GM21390 (cell line): ENCODE data around the gene GPRC5D.

Source experiments
- ATAC-seq: cut with Tn5 transposase; IDR thresholded peaks from one replicate; pipeline ENCODE4 v1.9.1; 2021; ENCODE audit not compliant: unreplicated experiment

GPRC5D gene

DNA sequence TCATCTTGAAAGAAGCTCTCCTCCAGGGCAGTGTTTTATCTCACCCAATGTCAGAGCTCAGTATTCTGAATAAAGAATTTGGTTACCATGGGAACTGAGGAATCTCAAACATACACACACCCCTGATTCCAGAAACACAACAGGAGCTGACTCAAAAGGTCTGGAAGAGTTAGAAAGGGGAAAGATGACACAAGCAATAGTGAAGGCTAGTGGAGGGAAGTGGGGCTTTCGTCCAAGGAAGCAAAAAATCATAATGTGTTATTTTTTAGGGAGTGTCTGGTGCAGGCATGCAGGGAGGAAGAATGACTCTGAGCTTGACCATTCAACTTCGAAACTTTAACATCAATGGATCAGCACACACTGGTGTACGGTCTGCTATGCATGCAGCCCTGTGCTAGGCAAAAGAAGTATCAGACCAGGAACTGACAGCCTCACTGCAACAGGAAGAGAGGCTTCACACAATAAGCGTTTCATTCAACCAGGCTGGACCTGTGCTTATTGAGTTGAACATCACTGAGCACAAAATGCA, 27.8 kb upstream of the GPRC5D start:
- no peak for ATAC-seq

DNA sequence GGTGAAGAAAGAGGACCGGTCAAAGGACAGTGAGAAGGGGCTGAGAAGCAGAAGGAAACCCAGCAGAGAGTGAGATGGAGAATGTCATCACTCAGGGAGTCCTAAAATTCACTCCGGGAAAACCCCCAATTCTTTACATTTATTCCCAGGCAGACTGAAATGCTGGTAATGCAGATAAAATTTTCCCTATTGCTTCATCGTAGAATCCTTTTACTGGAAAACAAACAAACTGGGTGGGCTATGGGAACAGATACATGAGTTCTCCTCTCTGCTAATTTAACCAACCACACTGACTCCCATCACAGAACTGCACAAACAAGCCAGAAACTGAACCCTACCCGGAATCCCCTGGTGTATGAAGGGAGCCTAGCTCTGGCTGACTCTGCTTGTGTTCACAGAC, 27.2 kb upstream of the GPRC5D start:
- ATAC-seq = no peak

- no peak for ATAC-seq
Measured at GRCh38 chr12:12977231-12977630, 25.3 kb upstream of the GPRC5D start.

DNA sequence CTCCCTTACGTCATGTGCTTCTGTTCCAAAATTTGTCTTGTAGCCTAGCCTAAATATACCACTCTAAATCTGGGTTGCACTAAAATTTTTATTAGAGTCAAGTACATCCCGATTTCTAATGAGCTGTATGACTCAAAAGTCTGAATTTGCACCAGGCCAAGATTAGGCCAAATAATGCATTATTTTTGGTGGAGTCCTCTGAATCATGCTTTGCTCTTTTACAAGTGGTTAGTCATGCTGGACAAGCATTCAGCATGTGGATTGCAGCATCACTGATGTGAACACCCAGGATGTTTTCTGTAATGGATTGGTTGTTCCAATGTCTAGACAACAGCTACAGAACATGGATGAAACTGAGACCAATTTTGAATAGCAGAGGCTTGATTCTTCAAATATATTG, 24.4 kb upstream of the GPRC5D start:
- ATAC-seq = no peak

GRCh38 chr12:12975322-12976077, 23.5 kb upstream of the GPRC5D start:
- no peak for ATAC-seq

- ATAC-seq = no peak
Measured at GRCh38 chr12:12974211-12974610, 22.2 kb upstream of the GPRC5D start.

DNA sequence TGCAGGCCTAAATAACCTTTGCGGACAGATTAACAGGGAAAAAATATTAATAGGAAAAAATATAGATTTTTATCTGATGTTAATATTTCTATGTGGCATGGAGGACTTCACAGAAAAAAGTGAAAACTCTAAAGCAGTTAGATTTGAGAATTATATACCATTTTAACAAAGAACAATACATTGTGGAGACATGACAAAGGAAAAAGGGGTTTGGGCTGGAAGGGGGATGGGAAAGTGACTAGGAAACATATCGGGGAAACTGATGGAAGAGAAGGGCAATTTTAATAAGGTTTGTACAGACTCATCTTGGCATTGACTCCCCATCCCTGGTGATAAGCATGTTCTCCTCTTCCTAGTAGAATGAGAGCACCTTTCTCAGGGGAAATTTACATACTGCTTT, 21.0 kb upstream of the GPRC5D start:
- ATAC-seq = no peak

GRCh38 chr12:12965836-12966235, 13.9 kb upstream of the GPRC5D start:
- ATAC-seq = no peak

- ATAC-seq = no peak
Measured at GRCh38 chr12:12964255-12964654, 12.3 kb upstream of the GPRC5D start.

DNA sequence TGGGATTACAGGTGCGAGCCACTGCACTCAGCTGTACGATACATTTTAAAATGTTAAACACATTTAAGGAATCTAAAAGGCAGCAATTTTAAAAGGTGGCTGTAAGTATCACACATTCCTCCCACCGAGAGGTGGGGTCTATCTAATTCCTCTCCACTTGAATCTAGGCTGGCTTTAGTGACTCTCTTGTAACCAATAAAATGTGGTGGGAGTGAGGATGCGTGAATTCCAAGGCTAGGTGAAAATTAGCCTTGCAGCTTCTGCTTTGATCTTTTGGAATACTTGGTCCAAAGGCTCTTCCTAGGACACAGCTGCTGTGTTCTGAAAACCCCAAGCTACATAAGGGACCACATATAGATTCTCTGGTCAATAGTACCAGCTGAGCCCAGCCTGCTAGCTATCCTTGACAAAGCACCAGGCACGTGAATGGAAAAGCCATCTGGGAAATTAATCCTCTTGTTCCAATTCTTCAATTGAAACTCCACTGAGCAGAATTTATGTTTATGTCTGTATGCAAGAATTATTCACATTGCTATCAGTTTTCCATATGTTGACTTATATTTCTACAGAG, 8.8 kb upstream of the GPRC5D start:
- ATAC-seq = no peak

DNA sequence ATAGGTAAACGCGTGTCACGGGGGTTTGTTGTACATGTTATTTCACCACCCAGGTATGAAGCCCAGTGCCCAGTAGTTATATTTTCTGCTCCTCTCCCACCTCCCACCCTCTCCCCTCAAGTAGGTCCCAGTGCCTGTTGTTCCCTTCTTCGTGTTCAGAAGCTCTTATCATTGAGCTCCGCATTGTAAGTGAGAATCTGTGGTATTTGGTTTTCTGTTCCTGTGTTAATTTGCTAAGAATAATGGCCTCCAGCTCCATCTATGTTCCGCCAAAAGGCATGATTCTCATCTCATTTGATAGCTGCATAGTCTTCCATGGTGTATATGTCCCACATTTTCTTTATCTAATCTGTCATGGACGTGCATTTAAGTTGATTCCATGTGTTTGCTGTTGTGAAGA, 6.9 kb upstream of the GPRC5D start:
- ATAC-seq = no peak

GRCh38 chr12:12954878-12955625, 3.1 kb upstream of the GPRC5D start:
- no peak for ATAC-seq

DNA sequence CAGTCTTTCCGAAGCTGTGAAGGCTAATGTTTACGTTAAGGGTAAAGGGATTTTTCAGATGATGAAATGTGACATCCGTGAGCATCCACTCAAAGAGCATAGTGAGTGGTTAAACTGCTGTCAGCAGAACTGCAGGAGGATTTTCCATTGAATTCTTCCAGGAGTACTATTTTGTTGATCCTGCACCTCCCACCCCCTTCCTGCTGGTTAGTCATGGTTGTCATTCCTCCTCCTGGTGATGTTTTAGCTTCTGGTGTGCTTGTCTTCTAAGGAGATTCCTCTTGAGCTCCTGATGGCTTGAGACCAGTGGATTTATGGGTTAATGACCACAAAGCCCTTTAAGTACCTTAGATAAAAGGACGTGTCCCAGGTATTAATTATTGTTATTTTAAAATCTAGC, 2.4 kb upstream of the GPRC5D start:
- no peak for ATAC-seq

DNA sequence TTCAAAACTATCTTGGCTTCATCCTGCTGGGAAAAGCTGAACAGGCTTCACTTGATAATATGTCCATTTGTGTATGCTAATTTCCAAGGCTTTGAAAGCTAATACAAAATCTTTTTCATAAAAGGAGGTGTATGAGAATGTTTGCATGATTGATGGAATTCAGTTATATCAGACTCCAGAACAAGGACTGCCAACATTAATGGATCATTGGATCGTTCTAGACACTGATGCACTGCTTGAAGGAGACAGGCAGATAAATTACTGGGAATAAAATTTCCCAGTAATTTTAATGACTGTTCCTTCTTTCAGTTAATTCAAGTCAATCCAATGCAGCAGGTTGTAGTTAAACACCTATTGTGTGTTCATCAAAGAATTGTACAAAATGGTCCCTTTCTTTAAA, 466 bp downstream of the GPRC5D start:
- ATAC-seq = no peak

DNA sequence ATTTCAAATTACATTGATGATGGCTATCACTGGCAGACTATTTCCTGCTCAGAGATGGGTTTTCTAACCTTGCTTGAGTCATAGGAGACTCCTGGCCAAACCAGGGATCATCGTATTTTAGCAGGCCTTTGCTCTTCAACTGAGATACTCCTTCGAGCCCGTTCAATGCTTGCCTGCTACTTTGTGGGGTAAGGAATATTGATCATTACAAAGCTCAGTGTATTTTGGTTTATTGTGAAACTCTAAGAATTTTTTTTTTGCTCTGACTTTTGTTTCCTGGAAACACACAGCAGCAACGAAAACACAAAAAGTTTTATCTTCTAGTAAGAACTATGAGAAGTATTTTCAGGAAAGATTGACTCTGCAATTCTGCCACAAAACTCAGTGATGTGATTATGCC, 4.1 kb downstream of the GPRC5D start:
- no peak for ATAC-seq

DNA sequence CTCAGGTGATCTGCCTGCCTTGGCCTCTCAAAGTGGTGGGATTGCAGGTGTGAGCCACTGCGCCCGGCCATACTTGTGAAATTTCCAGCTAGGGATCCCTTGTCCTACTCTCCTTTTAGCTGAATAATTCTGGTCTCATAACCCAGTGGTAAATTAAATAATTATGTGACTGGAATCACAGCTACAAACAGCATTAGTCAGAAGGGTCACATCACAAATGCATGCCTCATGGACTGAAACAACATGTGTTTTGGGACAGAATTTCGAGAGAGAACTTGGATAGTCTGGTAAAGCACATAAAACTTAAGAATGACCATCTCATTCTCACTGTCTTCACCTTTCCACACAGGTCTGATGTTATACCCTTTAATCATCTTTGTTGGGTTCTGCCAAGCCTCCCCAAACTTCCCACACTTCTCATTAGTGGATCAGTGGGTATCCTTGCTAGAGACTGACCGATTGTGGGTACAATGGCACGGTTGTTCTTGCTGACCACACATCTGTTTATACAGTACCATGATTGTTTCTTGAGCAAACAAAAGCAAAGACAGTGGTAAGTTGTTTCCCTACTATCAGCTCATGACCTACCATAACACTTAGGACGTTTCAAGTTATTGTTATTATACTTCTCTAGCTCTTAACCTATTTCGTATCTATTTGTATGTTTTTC, 5.1 kb downstream of the GPRC5D start:
- ATAC-seq = no peak

- ATAC-seq = no peak
Measured at GRCh38 chr12:12945591-12945990, 6.4 kb downstream of the GPRC5D start.

DNA sequence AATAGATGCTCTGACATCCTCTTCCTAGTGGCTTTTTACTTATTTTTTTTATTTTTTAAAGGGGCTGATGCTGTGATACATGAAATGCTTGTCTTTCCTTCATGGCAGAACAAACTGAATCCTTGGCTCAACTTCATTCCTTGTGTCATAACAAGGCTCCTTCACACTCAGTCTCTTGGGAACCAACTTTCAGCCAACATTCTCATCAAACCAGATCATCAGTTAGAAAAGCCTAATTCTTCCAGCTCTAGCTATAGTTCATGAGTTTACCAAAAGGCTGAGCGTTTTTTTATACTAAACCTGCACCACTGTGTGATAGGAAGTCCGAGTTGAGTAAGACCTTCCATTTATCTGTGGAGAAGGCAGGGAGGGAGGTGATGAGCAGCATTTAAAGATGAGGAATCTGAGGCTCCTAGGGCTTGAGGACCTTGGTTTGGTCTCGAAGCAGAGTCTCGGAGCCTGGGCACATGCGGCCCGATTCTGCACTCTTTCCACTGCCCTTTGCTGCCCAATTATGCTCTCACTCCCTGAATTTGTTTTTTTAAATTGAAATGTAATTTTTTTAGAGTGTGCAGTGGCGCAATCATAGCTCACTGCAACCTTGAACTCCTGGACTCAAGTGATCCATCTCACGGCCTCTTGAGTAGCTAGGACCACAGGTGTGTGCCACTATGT, 8.2 kb downstream of the GPRC5D start:
- ATAC-seq = no peak

- no peak for ATAC-seq
Measured at GRCh38 chr12:12941450-12942350, 10.3 kb downstream of the GPRC5D start.

DNA sequence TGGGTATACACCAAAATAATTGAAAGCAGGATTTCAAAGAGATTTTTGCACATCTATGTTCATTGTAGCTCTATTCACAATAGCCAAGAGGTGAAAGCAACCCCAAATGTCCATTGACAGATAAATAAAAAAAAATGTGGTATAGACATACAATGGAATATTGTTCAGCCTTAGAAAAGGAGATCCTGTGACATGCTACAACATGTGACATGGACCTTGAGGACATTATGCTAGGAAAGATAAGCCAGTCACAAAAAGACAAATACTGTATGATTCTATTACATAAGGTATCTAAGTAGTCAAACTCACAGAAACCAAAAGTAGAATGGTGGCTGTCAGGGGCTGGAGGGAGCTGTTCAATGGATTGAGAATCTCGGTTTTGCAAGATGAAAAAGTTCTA, 12.1 kb downstream of the GPRC5D start:
- no peak for ATAC-seq
